GM19099 (cell line): ENCODE measurements around the gene CYP2S1.

Source experiments
- POLR2A ChIP-seq: IDR thresholded peaks from 3 replicates; pipeline ENCODE4 v1.6.1; 2011; ENCODE audit warnings: low read depth; ENCODE audit not compliant: insufficient read length; ENCODE audit errors: extremely low read depth

CYP2S1 gene

GRCh38 chr19:41234512-41235168, 41.6 kb downstream of the CYP2S1 start:
- no peak for TF ChIP-seq POLR2A

- no peak for TF ChIP-seq POLR2A
These were observed 42.5 kb downstream of the CYP2S1 start for GRCh38 chr19:41235480-41235879.

- no peak for TF ChIP-seq POLR2A
These were observed 45.2 kb downstream of the CYP2S1 start for GRCh38 chr19:41238244-41238643.

- no peak for TF ChIP-seq POLR2A
These were observed 46.3 kb downstream of the CYP2S1 start for GRCh38 chr19:41239363-41239762.

- TF ChIP-seq POLR2A, result no peak
These were observed 47.0 kb downstream of the CYP2S1 start for GRCh38 chr19:41239961-41240574.

DNA sequence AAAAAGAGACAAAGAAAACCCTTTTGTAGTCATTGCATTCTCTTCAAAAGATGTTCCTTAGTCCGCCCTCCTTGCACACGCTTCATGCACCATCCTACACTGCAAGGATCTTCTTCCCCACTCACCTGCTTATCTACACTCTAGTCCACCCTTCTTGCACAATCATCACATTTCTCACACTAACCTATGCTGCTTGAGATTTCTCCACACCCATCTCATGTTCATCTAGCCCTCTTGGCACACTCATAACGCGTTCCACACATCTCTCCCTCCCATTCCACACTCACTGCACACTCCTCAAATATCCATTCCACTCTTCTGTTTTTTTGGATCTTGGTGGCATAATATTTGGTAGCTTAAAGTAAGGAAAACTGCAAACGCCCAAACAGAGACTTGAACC, 48.8 kb downstream of the CYP2S1 start:
- TF ChIP-seq POLR2A, result no peak

DNA sequence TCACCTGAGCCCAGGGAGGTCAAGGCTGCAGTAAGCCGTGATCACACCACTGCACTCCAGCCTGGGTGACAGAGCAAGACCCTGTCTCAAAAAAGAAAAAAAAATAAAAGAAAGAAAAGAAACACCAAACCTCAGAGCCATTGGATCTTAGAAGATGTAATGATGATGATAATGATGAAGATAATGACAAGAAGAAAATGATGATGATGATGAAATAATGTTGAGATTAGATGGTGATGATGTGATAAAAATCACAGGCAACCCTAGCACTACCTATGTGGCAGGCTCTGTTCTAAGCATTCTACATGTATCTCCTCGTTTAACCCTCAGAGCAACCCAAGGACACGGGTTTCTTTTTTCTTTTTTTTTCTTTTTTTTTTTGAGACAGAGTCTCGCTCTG, 51.1 kb downstream of the CYP2S1 start:
- no peak for TF ChIP-seq POLR2A

GRCh38 chr19:41245843-41246242, 52.8 kb downstream of the CYP2S1 start:
- TF ChIP-seq POLR2A, result no peak

DNA sequence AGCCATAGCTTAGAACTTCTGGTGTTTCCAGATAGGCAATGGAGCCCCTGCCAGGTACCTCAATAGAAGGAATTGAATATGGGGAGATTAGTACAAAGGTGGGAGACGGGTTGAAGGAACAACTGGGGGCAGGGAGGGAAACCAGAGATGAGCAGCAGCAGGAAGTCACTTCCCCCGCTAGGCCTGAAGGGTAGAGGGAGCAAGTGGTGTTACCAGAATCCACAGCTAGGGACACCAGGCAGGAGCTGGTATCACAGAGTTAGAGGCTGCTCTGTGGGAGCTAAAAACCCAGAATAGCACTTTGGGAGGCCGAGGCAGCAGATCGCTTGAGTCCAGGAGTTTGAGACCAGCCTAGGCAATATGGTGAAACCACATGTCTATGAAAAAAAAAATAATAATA, 55.9 kb downstream of the CYP2S1 start:
- no peak for TF ChIP-seq POLR2A

DNA sequence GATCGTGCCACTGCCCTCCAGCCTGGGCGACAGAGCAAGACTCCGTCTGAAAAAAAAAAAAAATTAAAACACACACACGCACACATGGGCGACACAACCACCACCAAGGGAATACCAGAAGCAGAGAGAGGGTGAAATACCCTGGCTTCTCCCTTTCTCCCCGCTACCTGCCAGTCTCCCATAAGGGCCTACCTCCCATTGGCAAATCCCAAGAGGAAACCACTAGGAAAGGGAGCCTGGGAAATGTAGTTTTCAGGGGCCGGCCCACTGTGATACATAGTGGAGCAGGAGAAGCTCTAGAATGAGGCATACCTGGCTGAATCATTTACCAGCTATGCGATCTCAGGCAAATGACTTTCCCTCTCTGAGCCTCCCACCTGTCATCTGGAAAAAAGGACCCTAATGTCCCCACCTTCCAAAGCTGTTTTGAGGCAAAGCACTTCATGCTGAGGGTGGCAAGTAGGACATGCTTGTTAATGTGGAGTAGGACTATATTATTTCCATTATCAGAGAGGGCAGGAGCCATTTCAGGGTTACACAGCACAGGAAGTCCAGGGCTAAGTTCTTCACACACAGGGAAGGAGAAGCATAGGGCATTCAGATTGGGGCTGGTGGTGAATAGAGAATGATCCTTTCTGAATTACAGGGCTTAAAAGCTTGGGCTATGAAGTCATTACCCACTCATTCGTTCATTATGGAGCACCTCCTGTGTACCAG, 56.8 kb downstream of the CYP2S1 start:
- no peak for TF ChIP-seq POLR2A

DNA sequence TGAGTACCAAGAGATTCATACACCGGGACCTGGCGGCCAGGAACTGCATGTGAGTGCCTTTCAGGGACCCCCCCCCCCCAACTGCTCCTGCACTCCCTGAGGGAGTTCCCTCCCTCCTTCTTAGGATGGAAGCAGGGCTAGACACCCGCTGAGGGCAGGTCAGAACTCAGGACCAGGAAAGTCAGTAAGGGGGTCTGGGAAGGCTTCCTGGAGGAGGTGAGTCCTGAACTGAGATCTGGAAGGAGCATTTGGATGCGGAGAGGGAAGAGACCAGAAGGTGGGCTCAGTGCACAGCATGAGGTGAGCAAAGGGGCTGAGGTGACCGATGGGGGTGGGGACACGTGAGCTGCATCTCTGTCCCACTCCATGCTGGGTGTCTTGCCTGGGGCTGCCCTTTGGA, 60.6 kb downstream of the CYP2S1 start:
- TF ChIP-seq POLR2A, result no peak

DNA sequence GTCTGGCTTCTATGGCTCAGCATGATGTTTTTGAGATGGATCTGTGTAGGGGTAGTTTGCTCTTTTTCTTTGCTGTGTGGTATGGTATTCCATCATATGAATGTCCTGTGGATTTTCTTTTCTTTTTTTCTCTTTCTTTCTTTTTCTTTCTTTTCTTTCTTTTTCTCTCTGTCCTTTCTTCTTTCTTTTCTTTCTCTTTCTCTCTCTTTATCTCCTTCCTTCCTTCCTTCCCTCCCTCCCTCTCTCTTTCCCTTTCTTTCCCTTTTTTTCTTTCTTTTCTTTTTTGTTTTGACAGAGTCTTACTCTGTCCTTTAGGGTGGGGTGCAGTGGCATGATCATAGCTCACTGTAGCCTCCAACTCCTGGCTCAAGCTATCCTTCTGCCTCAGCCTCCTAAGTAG, 62.2 kb downstream of the CYP2S1 start:
- TF ChIP-seq POLR2A, result no peak
